NCI-H2227 (cell line): ENCODE data around the gene NDEL1.

Experiments
- DNase-seq: peaks from one replicate; lab custom pipeline; 2025; ENCODE audit not compliant: unreplicated experiment; lab: John Stamatoyannopoulos, UW

Gene NDEL1

DNA sequence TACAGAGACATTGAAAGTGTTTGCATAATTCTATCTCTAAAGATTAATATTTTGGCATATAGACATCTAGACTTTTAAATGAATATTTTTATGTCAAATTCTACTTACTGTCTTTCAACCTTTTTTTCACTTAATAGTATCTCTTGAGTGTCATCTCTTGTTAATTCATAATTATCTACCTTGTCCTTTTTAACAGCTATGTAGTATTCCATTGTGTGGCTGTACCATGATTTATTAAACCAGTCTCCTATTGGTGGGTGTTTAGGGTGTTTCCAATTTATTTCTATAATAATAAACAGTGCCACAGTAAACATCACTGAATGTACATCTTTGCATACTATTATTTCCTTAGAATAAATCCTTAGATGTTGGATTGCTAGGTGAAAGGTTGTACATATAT, 21.7 kb upstream of the NDEL1 start:
- no peak for DNase-seq

DNA sequence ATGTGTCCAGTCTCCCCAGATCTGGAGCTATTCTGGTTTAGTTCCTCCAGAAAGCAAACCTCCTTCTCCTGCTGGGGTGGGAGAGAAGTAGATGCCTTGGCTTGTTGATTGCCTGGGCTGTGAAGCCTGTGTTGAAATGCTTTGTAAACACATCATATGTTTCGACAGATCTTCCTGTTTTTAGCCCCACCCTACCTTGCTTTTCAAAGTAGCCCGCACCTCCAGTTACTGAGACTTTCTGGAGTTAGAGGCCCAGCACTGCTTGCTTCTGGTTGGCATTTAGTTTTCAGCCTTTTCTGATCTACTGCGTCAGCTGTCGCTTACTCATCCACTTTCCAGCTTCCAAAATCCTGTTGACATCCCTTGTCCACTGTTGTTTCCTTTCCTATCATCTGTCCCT, 17.9 kb upstream of the NDEL1 start:
- no peak for DNase-seq

DNA sequence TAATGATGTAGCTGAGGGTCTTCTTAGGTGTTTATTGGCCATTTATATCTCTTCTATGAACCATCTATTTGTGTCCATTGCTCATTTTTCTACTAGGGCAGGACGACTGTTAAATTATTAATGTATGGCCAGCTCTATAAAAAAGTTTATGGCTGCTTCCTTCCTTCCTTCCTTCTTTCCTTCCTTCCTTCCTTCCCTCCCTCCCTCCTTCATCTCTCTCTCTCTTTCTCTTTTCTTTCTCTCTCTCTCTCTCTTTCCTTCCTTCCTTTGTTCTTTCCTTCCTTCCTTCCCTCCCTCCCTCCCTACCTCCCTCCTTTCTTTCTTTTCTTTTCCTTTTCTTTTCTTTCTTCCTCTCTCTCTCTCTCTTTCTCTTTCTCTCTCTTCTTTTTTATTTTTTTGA, 17.2 kb upstream of the NDEL1 start:
- no peak for DNase-seq

DNA sequence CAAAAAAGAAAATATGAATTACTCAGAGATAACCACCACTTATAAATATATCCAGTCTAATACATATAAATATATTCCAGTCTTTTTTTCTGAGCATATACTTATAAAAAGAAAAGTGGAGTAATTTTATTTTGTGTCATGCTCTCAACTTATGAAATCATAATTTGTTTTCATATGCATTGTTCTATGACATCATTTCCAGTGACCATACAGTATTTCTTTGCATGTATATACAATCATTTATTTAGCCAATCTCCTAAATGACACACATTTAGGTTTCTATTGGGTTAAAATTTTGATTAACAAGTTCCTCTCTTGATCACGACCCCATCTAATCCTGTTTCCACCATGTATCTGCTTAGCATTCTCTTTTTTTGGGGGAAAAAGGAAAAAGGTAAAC, 16.4 kb upstream of the NDEL1 start:
- DNase-seq: no peak

DNA sequence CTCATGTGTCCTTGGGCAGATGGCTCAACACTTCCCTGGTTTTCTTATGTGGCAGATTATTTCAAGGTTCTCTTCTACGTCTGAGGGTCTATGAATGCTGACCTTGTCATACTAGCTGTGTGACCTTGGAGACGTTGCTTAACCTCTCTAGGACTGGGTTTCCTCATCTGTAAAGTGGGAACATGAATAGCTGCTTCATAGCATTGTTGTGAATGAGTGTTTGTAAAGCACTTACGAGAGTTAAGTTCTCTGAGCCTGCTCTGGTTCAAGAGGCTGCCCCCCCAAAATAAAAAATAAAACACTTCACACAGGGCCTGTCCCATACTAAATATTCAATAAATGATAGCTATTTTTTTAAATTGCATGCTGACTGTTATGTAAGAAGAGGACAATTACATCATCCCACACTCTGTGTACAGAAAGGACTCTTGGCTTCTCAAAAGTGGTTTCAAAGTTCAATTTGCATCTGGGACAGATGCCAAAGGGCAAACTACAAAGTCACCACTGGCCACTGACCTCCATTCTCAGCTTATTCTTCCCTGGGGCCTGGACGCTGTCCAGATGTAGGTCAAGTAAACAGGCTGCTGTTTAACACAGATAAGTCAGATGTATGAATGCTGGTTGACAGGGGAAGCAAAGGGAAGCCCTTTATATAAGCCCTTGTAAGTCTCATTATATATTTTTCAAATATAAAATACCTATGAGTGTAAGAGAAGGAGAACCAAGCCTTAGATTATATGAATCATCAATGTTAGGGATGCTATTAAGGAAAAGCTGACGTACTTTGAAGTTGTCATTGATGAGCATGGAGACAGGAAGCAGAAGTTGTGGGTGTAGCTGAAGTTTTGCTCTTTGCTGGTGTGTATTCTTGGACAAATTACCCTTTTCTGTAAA, 15.4 kb upstream of the NDEL1 start:
- no peak for DNase-seq

DNA sequence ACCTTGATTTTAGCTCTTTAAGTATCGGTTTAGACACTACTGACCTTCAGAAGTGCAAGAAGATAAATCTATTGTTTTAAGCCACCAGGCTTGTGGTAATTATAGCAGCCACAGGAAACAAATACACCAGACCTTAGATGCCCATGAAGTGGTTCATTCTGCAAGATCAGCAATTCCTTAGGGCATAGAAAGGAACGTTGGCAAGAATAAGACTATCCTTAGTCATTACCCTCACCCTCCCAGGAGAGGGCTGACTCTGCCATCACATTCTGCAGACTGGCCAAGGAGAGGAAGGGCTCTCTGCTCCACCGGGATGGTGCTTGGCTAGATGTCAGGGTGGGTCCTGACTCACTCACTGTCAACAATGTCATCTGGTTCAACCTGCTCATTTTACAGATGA, 14.1 kb upstream of the NDEL1 start:
- no peak for DNase-seq

DNA sequence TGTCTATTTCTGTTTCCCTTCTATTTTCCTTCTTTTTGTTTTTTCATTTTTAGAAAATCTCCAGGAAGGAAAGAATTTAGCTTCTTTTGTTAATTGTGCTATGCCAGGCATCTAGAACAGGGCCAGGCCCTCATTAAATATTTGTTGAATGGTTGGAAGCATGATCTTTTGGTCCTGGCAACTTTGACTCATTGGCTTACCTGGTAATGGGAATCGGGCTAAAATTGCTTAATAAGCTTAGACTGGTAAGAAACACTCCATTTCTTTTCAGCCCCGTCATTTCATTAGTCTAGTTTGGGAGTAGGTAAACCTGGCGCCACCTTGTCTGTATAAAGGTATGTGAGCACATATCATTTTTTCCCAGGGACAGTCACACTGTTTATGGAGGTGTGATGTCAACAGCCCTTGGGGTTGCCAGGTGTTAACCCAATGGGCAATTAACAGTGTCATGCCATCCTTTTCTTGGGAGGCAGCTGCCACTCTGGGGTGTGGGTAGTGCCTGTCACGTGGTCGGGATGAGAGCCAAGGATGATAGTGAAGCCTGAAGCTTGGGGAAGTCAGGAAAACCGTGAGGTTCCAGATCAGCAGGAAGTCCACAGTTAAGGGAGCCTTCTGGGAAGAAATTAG, 9.5 kb upstream of the NDEL1 start:
- no peak for DNase-seq

DNA sequence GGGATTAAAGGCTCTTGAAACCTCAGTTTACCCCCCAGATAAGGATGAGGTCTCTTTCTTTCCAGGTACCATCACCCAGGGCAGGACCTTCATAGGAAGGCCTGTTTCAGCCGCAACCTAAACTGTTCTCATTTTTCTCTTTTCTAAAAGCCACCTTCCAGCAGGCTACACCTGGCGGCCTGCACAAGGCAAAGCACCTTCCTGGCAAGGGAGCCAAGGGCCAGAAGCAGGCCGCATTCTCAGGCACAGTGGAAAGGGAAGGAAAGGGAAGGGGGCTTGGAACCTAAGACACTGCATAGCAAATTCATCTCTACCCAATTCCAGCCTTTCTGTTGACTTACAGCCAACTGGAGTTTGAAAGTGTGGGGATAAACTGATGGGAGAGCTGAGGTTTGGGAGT, 8.9 kb upstream of the NDEL1 start:
- DNase-seq: no peak

DNA sequence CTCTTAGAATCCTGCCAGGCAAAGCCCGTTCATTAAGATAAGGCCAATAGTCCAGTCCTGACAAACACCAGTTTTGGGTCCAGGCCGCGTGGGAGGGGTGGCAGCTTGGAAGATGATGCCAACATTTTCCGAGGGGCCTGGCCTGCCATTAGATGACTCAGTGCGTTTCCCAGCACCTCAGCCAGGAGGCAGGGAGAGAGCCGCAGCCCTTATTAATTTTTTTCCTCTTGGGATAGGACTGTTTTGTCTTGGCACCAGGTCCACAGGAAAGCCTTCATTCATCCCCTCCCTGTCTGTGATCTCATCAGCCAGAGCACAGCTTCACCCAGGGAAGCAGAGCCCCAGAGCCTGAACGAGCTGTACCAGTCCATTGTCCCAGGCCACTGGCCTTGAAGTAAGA, 4.7 kb upstream of the NDEL1 start:
- no peak for DNase-seq

DNA sequence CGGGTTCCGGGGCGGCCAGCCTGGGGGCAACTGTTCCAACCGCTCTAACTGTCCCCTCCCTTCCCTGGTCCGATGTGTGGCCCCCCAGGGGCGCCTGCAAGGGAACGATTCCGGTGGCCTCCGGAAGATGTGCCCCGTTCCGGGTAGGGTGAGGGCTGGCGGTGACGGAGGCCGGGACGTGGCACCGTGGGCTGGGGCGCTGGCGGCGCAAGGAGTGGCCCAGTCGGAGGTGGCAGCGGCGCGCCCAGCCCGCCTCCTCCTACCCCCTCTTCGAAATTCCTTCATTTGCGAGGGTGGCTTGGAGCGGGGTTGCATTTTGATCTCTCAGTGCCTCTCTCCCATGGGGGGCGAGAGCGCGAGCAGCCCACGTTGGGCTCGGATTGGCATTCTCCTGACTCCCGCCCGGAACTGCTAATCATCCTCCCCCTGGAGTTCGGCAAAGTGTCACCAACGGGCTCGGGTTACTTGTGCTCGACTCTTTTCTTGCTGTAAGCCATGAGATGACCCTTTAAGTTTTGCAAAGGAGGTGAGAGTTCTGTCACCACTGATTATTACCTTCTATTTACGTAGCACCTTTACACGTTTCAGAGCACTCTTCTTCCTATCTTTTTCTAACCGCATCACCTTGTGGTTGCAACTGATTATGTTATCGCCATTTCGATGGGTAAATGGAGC, 622 bp downstream of the NDEL1 start:
- peak; percentile 31 for DNase-seq

DNA sequence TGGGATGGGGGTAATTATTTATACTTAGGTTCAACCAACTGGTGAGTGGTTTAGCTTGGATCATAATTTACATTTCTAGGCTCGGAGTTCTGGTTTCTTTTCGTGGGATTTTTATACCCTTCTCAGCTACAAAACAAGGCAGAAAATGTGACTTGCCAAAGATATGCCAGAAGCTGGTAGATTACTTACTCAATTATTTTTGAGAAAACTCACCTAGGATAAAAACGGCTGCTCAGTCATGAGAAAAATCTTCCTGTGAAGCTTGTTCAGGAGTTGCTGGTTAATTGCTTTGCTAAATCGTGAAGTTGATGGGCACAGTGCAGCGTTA, 1.1 kb downstream of the NDEL1 start:
- no peak for DNase-seq

DNA sequence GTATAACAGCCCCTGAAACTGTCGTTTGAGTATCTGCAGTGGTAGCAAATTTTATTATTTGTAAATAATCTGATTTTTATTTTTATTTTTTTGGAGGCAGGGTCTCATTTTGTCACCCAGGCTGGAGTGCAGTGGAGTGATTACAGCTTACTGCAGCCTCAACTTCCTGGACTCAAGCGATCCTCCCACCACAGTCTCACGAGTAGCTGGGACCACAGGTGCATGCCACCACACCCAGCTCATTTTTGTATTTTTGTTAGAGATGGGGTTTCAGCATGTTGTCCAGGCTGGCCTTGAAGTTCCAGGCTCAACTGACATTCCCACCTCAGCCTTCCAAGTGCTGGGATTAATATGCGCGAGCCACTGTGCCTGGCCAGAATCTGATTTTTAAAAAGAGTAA, 2.8 kb downstream of the NDEL1 start:
- DNase-seq: no peak

DNA sequence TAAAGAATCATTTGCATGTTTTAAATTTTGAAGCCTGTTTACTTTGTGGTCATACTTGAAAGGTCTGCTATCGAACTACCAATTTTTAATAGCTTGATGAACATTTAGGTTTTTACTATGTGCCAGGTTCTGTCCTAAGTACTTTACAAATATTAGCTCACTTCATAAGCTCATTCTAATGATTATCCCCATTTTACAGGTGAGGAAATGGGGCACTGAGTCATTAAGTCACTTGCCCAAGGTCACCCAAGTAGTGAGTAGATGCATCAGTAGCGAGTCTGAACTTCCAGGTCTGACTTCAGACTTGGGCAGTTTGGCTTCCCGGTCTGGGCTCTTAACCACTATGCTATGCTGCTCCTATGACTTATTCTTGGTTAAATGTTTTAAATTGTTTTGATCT, 4.0 kb downstream of the NDEL1 start:
- no peak for DNase-seq

DNA sequence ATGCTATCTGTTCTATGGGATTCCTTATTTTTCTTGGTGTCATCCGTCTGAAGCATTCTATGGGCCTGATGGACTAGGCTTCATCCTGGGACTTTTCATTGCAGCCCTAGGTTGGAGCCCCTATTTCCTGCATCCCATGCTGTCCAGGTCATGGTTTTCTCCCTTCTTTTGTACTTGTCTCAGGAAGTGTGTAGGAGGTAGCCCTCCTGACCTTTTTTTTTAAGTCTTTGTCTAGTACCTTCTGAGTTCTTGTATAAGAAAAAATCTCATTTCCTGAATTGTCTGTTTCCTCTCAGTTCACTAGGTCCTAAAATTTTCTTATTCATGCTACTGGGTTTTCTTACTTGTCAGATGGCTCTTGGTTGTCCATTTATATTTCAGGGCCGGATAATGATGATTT, 6.0 kb downstream of the NDEL1 start:
- no peak for DNase-seq

DNA sequence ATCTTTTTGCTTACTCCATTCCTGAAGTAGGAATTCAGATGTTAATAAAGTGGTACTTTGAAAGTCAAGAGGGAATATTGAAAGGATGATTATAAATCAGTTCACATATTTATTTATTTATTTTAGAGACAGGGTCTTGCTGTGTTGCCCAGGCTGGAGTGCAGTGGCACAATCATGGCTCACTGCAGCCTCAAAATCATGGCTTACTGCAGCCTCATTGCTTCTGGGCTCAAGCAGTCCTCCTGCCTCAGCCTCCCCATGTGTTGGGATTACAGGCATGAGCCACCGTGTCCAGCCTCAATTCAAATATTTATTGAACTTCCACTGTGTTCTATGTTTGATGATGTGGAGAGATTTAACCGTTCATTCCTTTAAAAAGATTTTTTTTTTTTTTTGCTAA, 6.6 kb downstream of the NDEL1 start:
- no peak for DNase-seq

DNA sequence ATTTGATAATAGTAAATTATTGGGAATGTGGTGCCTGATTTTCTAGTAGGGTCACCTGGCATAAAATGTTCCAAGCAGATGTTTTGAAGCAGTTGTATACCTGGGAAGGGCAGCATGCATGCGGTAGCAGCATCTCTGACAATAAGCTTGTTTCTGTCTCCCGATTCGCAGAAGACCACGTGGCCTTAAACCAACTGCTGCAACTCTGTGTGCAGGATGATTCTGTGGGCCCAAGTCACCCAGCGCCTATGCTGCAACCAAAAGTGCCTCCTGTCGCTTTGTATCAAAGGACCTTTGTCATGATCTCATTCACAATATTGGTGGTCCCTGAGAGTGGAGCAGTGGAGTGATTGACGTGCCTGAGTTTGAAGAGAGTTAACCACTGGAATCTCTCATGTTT, 8.1 kb downstream of the NDEL1 start:
- DNase-seq: no peak

DNA sequence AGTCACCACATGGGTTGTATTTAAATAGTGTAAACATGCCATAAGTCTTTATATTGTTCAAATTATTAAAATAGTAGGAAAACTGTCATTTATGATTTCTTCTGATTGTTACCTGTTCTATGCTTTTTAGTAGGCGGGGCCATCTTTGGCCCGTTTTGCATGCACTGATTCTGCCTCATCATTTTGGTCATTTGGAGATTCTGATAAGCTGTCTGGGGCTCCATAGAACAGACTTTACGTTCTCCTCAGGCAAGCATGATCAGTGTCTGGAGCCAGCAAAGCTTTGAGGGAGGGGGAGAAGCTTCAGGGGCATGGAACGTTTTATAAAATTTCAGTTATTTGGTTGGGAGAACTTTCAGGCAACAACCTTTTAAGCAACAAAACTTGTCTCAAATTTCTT, 8.8 kb downstream of the NDEL1 start:
- DNase-seq: no peak

DNA sequence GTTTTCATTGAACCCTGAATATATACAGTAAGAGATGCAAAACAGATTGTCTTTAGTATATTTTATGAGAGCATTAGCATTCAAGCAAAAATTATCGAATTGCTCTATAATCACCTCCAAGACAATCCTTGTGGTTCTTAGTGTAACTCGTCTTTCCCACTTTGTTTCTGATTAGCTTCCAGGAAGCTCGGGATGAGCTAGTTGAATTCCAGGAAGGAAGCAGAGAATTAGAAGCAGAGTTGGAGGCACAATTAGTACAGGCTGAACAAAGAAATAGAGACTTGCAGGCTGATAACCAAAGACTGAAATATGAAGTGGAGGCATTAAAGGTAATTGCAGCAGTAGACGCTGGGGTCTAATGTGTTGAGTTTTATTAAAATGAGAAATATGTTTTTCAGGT, 9.9 kb downstream of the NDEL1 start:
- DNase-seq: no peak

DNA sequence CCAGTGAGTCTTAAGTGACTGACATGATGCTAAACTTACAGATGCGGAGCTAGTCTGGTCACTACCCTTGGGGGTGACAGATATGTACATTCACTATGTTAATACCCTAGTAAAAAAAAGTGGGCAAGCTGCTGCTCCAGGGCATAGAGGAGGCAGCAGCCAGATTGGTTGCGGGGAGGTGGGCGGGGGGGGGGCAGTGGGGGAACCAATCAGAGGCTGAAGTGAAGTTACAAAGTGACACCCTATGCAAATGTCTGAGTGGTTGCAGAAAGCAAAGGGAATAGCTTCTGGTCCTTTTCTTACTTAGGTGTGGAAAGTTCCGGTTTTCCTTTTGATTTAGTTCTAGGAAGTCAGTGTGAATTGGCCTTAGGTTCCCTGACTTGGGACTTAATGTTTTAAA, 12.1 kb downstream of the NDEL1 start:
- no peak for DNase-seq

DNA sequence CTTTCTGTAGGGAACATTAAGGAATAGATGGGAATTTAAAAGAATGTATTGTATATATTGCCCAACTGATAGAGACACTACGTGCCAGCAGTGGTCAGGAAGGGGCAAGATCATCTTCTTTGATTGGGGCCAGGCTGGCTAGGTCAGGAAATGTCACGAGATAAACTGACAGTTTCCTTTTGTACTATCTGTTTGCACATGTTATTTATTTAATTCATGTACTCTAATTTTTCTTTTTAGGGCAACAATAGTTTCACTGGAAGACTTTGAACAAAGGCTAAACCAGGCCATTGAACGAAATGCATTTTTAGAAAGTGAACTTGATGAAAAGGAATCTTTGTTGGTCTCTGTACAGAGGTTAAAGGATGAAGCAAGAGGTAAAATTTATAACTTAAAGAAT, 12.6 kb downstream of the NDEL1 start:
- DNase-seq: no peak

DNA sequence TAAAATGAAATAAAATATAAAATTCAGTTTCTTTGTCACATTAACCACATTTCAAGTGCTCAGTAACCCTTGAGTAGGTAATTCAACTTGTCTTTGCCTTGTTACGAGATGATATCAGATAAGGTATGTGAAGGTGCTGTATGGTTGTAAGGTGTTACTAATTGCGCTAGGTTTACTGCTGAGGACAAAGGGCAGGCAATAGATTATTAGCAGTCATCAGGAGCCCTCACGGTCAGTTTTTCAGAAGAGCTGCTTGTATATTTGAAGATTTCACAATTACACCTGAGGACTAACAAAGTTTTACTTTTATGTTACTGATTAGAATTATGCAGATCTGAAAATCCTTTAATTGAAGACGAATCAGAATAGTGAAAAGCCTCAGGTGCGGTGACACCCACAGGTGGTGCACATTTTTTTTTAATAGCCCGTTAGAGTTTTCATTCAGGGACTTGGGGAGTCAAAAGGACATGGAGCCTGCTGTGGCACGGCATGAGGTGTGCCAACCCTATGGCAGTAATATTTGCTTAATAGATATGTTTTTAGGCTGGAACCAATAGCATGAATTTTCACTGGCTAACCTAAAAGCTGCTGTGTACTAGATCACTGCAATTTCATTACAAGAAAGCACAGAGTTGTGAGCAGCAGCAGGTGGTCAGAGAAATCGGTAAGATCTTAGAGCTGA, 16.4 kb downstream of the NDEL1 start:
- no peak for DNase-seq

DNA sequence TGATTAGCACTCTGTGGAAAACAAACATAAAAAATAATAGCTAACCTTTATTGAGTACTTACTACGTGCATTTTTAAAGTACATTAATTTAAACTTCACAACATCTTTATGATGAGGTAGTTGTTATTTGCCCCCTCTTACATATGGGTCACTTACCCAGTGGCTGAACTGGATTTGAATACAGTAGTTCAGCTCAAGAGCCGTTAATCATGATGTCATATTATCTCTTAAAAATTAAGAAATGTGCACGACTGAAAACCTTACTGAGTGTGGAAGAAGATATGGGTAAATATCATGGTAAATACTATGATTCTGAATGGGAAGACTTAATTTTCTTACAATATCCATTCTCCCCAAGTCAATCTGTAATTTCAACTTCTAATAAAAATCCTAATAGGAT, 17.6 kb downstream of the NDEL1 start:
- no peak for DNase-seq
